Measurements from ENCODE around the gene ZNF610.

Gene ZNF610

GRCh38 chr19:52296773-52297600 lies 39.1 kb upstream of the ZNF610 start, which contains the start of gene ZNF480:
TSS of gene ZNF480 (plus strand) at chr19:52297169. CDS start at chr19:52300413, 3,244 bp downstream.
- CTCF ChIA-PET, result interaction anchor here (0.7 kb wide), 1 partner anchor 61 kb away, joined by 3 read pairs; no protein-coding TSS in a partner anchor
- H3K9me3 ChIP-seq (ENCODE audit: control insufficient read depth, insufficient read depth, low read depth, low read length), result no peaks in the 10 kb centered on the region; the same call in 1 of the 2 replicates
- 0 out of 2 replicates have a peak, but pooled peaks cover 3% of the 10 kb centered on the region for H3K4me1 ChIP-seq (ENCODE audit: control insufficient read depth, insufficient read depth, low read length)
- POLR2A ChIA-PET, result interaction anchor here (0.6 to 1.0 kb wide), 3 partner anchors 73 to 233 kb away, joined by 3 to 4 read pairs (median 3); partner anchors contain the start of gene ZNF880
- peak within 1 kb of the TSS; percentile 64; the same call in 1 of the 2 replicates for H3K27ac ChIP-seq (ENCODE audit: extremely low read depth, low read depth, low read length)
- H3K4me3 ChIP-seq (ENCODE audit: low read depth, low read length), result peak within 1 kb of the TSS; percentile 100
- peaks cover 20 to 33% of the 10 kb centered on the region in 2 experiments for H3K36me3 ChIP-seq (ENCODE audit: control insufficient read depth in 2 of 2, insufficient read depth in 1 of 2, low read length in 2 of 2)
- TF ChIP-seq ZNF501 (tag by site-specific recombination; IDR thresholded peaks at IDR 0.05) (0 out of 2 replicates have a peak, but pooled peaks have one; percentile 47), ZNF600 (tag by site-specific recombination; IDR thresholded peaks at IDR 0.05) (peak; percentile 63; the same call in 1 of the 2 replicates), KLF8 (tag by site-specific recombination; IDR thresholded peaks at IDR 0.05) (0 out of 2 replicates have a peak, but pooled peaks have one; percentile 31), IKZF3 (tag by site-specific recombination; IDR thresholded peaks at IDR 0.05) (no peak), PRDM2 (tag by site-specific recombination; IDR thresholded peaks at IDR 0.05; ENCODE audit: borderline replicate concordance) (no peak), BCL11B (tag by site-specific recombination; IDR thresholded peaks at IDR 0.05; ENCODE audit: low read depth) (no peak), PRDM1 (tag by site-specific recombination; IDR thresholded peaks at IDR 0.05) (no peak), ZSCAN16 (tag by site-specific recombination; IDR thresholded peaks at IDR 0.05) (no peak), ZNF140 (tag by site-specific recombination; IDR thresholded peaks at IDR 0.05) (no peak), ZXDB (tag by site-specific recombination; IDR thresholded peaks at IDR 0.05) (peak; percentile 31), CTCF (tag by site-specific recombination; IDR thresholded peaks at IDR 0.05) (peak; percentile 32; the same call in 1 of the 2 replicates), ZNF707 (tag by site-specific recombination; IDR thresholded peaks at IDR 0.05) (no peak), ZNF155 (tag by site-specific recombination; IDR thresholded peaks at IDR 0.05) (no peak), ZFHX2 (tag by site-specific recombination; conservative IDR thresholded peaks at IDR 0.05) (no peak), ZNF785 (tag by site-specific recombination; IDR thresholded peaks at IDR 0.05) (no peak), ZNF223 (tag by site-specific recombination; IDR thresholded peaks at IDR 0.05) (no peak), ZNF138 (tag by site-specific recombination; IDR thresholded peaks at IDR 0.05; ENCODE audit: borderline replicate concordance) (no peak), ZNF24 (tag by site-specific recombination; IDR thresholded peaks at IDR 0.05) (no peak), SP2 (tag by site-specific recombination; IDR thresholded peaks at IDR 0.05) (peak; percentile 47), KLF10 (tag by site-specific recombination; IDR thresholded peaks at IDR 0.05) (peak; percentile 56; the same call in 1 of the 2 replicates), ZNF776 (tag by site-specific recombination; IDR thresholded peaks at IDR 0.05; ENCODE audit: borderline replicate concordance) (no peak), ZNF10 (tag by site-specific recombination; IDR thresholded peaks at IDR 0.05) (no peak), ZNF19 (tag by site-specific recombination; IDR thresholded peaks at IDR 0.05; ENCODE audit: low read depth) (0 out of 2 replicates have a peak, but pooled peaks have one; percentile 23), ZNF211 (tag by site-specific recombination; IDR thresholded peaks at IDR 0.05; ENCODE audit: low read depth) (no peak)
- TF ChIP-seq, protein P1, sequence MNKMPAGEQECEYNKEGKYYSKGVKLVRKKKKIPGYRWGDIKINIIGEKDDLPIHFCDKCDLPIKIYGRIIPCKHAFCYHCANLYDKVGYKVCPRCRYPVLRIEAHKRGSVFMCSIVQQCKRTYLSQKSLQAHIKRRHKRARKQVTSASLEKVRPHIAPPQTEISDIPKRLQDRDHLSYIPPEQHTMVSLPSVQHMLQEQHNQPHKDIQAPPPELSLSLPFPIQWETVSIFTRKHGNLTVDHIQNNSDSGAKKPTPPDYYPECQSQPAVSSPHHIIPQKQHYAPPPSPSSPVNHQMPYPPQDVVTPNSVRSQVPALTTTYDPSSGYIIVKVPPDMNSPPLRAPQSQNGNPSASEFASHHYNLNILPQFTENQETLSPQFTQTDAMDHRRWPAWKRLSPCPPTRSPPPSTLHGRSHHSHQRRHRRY (tag by site-specific recombination; IDR thresholded peaks at IDR 0.05), result no peak
- TF ChIP-seq, protein P2, sequence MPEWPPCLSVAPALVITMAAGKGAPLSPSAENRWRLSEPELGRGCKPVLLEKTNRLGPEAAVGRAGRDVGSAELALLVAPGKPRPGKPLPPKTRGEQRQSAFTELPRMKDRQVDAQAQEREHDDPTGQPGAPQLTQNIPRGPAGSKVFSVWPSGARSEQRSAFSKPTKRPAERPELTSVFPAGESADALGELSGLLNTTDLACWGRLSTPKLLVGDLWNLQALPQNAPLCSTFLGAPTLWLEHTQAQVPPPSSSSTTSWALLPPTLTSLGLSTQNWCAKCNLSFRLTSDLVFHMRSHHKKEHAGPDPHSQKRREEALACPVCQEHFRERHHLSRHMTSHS (tag by site-specific recombination; IDR thresholded peaks at IDR 0.05), result no peak
- TF ChIP-seq, protein P3, sequence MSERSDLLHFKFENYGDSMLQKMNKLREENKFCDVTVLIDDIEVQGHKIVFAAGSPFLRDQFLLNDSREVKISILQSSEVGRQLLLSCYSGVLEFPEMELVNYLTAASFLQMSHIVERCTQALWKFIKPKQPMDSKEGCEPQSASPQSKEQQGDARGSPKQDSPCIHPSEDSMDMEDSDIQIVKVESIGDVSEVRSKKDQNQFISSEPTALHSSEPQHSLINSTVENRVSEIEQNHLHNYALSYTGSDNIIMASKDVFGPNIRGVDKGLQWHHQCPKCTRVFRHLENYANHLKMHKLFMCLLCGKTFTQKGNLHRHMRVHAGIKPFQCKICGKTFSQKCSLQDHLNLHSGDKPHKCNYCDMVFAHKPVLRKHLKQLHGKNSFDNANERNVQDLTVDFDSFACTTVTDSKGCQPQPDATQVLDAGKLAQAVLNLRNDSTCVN (tag by site-specific recombination; optimal IDR thresholded peaks at IDR 0.05), result peak; percentile 40
